Kidney (tissue), 14 donors: ENCODE measurements around the gene PACSIN1. TPM values are rescaled to one million over a fixed set of nuclear protein-coding genes. Genes with fewer than 3 reads are reported as not detected.

Experiments used
- DNase-seq, 5 donors: peaks; one replicate each; pipeline ENCODE4 v3.0.0-alpha.2; 2013 to 2020
- FAIRE-seq: peaks from 2 replicates; lab custom pipeline; 2012; peaks lifted over from hg19 to GRCh38; lab: Jason Lieb, UNC
- H3K27ac ChIP-seq, 2 donors: one replicate each; pipeline ENCODE4 v1.7.0; 2013; ENCODE audit warnings: low read depth in 2 of 2, low read length in 2 of 2, inconsistent platforms in 1 of 2
- H3K27me3 ChIP-seq: one replicate; pipeline ENCODE4 v1.7.1; 2013; ENCODE audit warnings: low read length, inconsistent platforms; ENCODE audit not compliant: control insufficient read depth, insufficient read depth
- H3K36me3 ChIP-seq, 3 donors: one replicate each; pipeline versions ENCODE4 v1.7.0 to v1.7.1; 2013; ENCODE audit warnings: low read length in 3 of 3, control low read depth in 1 of 3, inconsistent platforms in 1 of 3; ENCODE audit not compliant: insufficient read depth in 3 of 3, control insufficient read depth in 2 of 3
- H3K4me1 ChIP-seq, 3 donors: one replicate each; pipeline versions ENCODE4 v1.7.0 to v1.7.1; 2013; ENCODE audit warnings: low read length in 3 of 3, inconsistent platforms in 1 of 3, low read depth in 1 of 3; ENCODE audit not compliant: control insufficient read depth in 2 of 3, insufficient read depth in 2 of 3
- H3K4me3 ChIP-seq, 3 donors: one replicate each; pipeline versions ENCODE4 v1.7.0 to v1.8.1; 2013; ENCODE audit warnings: low read length in 3 of 3, control low read depth in 1 of 3, inconsistent platforms in 1 of 3
- H3K9ac ChIP-seq, 3 donors: one replicate each; pipeline versions ENCODE4 v1.7.0 to v1.7.1; 2013; ENCODE audit warnings: low read length in 3 of 3, control low read depth in 1 of 3, inconsistent platforms in 1 of 3
- H3K9me3 ChIP-seq, 3 donors: one replicate each; pipeline versions ENCODE4 v1.7.0 to v1.7.1; 2013; ENCODE audit warnings: low read length in 3 of 3, control low read depth in 1 of 3, inconsistent platforms in 1 of 3; ENCODE audit not compliant: control insufficient read depth in 2 of 3, insufficient read depth in 1 of 3
- CTCF ChIP-seq: IDR thresholded peaks from 3 replicates; pipeline ENCODE4 v1.5.1; 2012; ENCODE audit warnings: mild to moderate bottlenecking, moderate library complexity, borderline replicate concordance; ENCODE audit not compliant: insufficient read depth; ENCODE audit errors: extremely low read depth
- intact Hi-C: fragments of 100-400 bp; cut with DNase I; formaldehyde crosslinking; loops from one replicate; pipeline ENCODE4 v1.11.1; 2022
- polyA plus RNA-seq: library from polyadenylated mRNA; stranded (reverse); fragments of 350-450 nt; fragmentation: Illumina TruSeq; extraction: RNeasy Lipid Tissue Mini Kit (QIAGEN cat#74804); gene quantifications from one replicate; pipeline ENCODE4 v1.2.3, GENCODE V29; 2014; ENCODE audit warnings: low read depth, low replicate concordance; ENCODE audit not compliant: insufficient read depth
- total RNA-seq: library from RNA; stranded (reverse); fragmentation: NEBNext Ultra II Directional; extraction: Animal tissue kit (Norgen Biotek cat#: 25700); gene quantifications from one replicate; pipeline ENCODE4 v1.2.1, GENCODE V29; 2021
- donor health status: control.
- donor health status: control.
- donor health status: control.
- donor health status: control.
- donor health status: control.
- donor health status: DM: yes; HTN: yes; CAD: no.
- donor health status: Normal renal cell carcinoma (clear cell type).

Gene PACSIN1
- total and polyA plus RNA-seq, 2 donors from 2014 or later = 1.7 to 4.1 TPM

DNA sequence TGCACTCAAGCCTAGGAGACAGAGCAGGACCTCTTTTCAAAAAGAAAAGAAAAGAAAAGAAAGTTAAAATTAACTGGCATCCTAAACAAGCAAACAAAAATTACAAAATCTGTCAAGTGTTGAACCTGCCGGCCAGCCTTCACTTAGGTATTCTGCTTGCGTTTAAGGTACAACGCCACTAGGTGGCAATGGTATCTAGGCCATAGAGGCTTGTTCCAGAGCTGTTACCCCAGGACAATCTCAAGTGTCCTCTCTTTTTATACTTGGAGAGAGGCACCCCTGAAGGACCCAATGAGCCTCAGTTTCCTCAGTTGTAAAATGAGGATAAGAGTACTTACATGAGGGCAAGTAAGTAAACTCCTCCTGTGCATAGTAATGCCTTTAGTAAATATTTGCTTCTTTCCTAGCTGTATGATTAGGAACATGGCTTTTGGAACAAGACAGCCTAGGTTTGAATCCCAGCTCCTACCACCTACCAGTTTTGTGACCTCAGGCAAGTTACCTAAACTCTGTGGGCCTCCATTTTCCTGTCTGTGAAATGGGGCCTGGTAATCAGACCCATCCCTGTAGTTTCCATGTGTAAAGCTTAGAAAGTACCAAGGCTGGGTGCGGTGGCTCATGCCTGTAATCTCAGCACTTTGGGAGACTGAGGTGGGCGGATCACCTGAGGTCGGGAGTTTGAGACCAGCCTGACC is 5.8 kb upstream of the PACSIN1 start:
- no peaks in the 10 kb centered on the region for H3K36me3 ChIP-seq
- H3K9me3 ChIP-seq = no peaks in the 10 kb centered on the region
- H3K4me3 ChIP-seq = no peak overlapping the region
- H3K27me3 ChIP-seq = no peaks in the 10 kb centered on the region
- intact Hi-C loops = no loop called here
- peak in 3 of 5 donors; percentile 25 to 58 (median 42) for DNase-seq
- no peak overlapping the region for H3K27ac ChIP-seq
- FAIRE-seq = no peak
- TF ChIP-seq CTCF = peak; percentile 81
- H3K9ac ChIP-seq = no peak overlapping the region
- peaks cover 0 to 2% (median 0%) of the 10 kb centered on the region in 3 donors for H3K4me1 ChIP-seq

DNA sequence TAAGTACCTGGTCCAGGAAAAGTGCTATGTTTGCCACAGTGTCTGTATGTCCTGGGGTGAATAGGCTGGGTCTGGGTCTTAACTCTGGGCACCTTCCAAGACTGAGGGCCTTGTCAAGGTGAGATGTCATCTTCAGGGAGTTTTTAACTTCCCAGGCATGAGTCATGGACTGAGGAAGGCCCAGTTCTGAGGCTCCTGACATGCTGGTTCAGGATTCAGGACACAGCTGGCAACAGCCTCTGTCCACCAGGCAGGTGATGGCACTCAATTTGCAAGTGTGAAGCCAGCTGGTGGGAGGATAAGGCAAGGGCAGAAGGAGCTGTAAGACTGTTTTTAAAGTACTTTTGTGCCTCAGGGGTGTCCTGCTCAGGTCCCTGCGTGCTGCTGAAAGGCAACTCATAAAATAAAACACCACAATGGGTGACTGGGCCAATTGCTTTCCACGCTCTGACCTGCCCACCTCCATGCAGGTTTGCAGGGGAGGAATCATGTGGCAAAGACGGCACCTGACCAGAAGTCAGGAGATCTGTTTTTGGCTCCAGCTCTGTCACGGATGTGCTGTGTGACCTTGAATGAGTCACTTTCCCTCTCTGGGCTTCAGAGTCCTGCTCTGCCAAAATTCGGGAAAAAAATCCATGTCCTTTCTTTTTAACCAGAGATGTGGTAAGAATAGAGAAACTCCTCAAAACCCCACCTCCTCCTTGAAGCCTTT is 4.9 kb upstream of the PACSIN1 start:
- Histone ChIP-seq H3K36me3 (no peaks in the 10 kb centered on the region), H3K27me3 (no peaks in the 10 kb centered on the region), H3K9me3 (no peaks in the 10 kb centered on the region), H3K9ac (no peak overlapping the region), H3K4me1 (peaks cover 0 to 4% (median 0%) of the 10 kb centered on the region in 3 donors), H3K27ac (no peak overlapping the region), H3K4me3 (no peak overlapping the region)
- no peak for TF ChIP-seq CTCF
- intact Hi-C loops = no loop called here
- no peak for FAIRE-seq
- no peak for DNase-seq

GRCh38 chr6:34462010-34462409 is 3.9 kb upstream of the PACSIN1 start:
- H3K27me3 ChIP-seq = no peaks in the 10 kb centered on the region
- FAIRE-seq (no peak), DNase-seq (no peak)
- no peak for TF ChIP-seq CTCF
- H3K36me3 ChIP-seq = no peaks in the 10 kb centered on the region
- no peaks in the 10 kb centered on the region for H3K9me3 ChIP-seq
- peaks cover 0 to 4% (median 0%) of the 10 kb centered on the region in 3 donors for H3K4me1 ChIP-seq
- no peak overlapping the region for H3K27ac ChIP-seq
- no peak overlapping the region for H3K4me3 ChIP-seq
- intact Hi-C loops = no loop called here
- no peak overlapping the region for H3K9ac ChIP-seq
